ENCODE data around the gene F12.

- TF ChIP-seq CTCF (IDR thresholded peaks at IDR 0.05) (peak; percentile 35; the same call in 1 of the 2 replicates), ATF2 (CRISPR knock-in tag; IDR thresholded peaks at IDR 0.05; ENCODE audit: borderline replicate concordance, low read depth) (no peak), JUN (CRISPR knock-in tag; IDR thresholded peaks at IDR 0.05) (no peak), USF2 (CRISPR knock-in tag; IDR thresholded peaks at IDR 0.05) (no peak)
Observed at GRCh38 chr5:177368869-177369644, 40.3 kb downstream of the F12 start.

All from WTC11 (cell line).